WTC11 (cell line): Measurements from ENCODE around the gene KDM6B. TPM values are rescaled to one million over a fixed set of nuclear protein-coding genes. Genes with fewer than 3 reads are reported as not detected.

Experiments used
- ATAC-seq: fragments of 200-7000 bp; cut with Tn5 transposase; 2 replicates; pipeline ENCODE4 v1.10.0; 2021; ENCODE audit warnings: mild to moderate bottlenecking, moderate library complexity
- CTCF ChIA-PET: fragments of 300-600 bp; sonication (Branson Sonifier 250); formaldehyde crosslinking; loops from one replicate; lab custom pipeline; 2021; ENCODE audit warnings: antibody characterized with exemption; lab: Charles Lee
- POLR2A ChIA-PET: fragments of 350-600 bp; sonication (Branson Sonifier 250); formaldehyde crosslinking; loops from one replicate; lab custom pipeline; 2021; ENCODE audit warnings: antibody characterized with exemption; lab: Charles Lee
- DNase-seq: peaks from one replicate; pipeline ENCODE4 v3.0.0; 2021; ENCODE audit warnings: low spot score
- H3K27ac Mint-ChIP-seq: 2 replicates; pipeline ENCODE4 v1.8.0; 2021; ENCODE audit warnings: mixed read lengths
- H3K27me3 Mint-ChIP-seq: 2 replicates; pipeline ENCODE4 v1.8.0; 2021; ENCODE audit warnings: low read depth, mild to moderate bottlenecking, moderate library complexity, mixed read lengths
- H3K36me3 Mint-ChIP-seq: 2 replicates; pipeline ENCODE4 v1.8.0; 2021; ENCODE audit warnings: mixed read lengths
- H3K4me1 Mint-ChIP-seq: 2 replicates; pipeline ENCODE4 v1.8.0; 2022; ENCODE audit warnings: mixed read lengths
- H3K4me3 Mint-ChIP-seq: 2 replicates; pipeline ENCODE4 v1.8.0; 2021; ENCODE audit warnings: mild to moderate bottlenecking, moderate library complexity, mixed read lengths
- H3K9me3 Mint-ChIP-seq: 2 replicates; pipeline ENCODE4 v1.8.0; 2021; ENCODE audit warnings: mixed read lengths
- ATF2 ChIP-seq: sonication (generic); formaldehyde crosslinking; IDR thresholded peaks from 2 replicates; pipeline ENCODE4 v1.8.1; 2022; ENCODE audit warnings: low read depth, missing genetic modification reagents, borderline replicate concordance
- CREM ChIP-seq: sonication (generic); formaldehyde crosslinking; IDR thresholded peaks from 2 replicates; pipeline ENCODE4 v1.8.1; 2022; ENCODE audit warnings: mild to moderate bottlenecking, missing genetic modification reagents, moderate library complexity
- EMX1 ChIP-seq: fragments of 250-450 bp; sonication (Bioruptor Pico); IDR thresholded peaks from 2 replicates; pipeline ENCODE4 v1.8.0; 2021; ENCODE audit warnings: mild to moderate bottlenecking
- ETV6 ChIP-seq: sonication (generic); formaldehyde crosslinking; IDR thresholded peaks from 2 replicates; pipeline ENCODE4 v1.8.1; 2022; ENCODE audit warnings: mild to moderate bottlenecking, missing genetic modification reagents
- HMGXB4 ChIP-seq: sonication (generic); formaldehyde crosslinking; IDR thresholded peaks from 2 replicates; pipeline ENCODE4 v1.8.1; 2023; ENCODE audit warnings: mild to moderate bottlenecking, moderate library complexity, missing genetic modification reagents
- IRF1 ChIP-seq: sonication (generic); formaldehyde crosslinking; IDR thresholded peaks from 2 replicates; pipeline ENCODE4 v1.8.0; 2023; ENCODE audit warnings: missing genetic modification reagents
- MXD4 ChIP-seq: fragments of 250-450 bp; sonication (Bioruptor Pico); IDR thresholded peaks from 2 replicates; pipeline ENCODE4 v1.8.0; 2021; ENCODE audit warnings: mild to moderate bottlenecking, moderate library complexity, borderline replicate concordance
- NFE2L1 ChIP-seq: sonication (generic); formaldehyde crosslinking; IDR thresholded peaks from 2 replicates; pipeline ENCODE4 v1.8.1; 2023; ENCODE audit warnings: missing genetic modification reagents
- NR1H2 ChIP-seq: sonication (generic); formaldehyde crosslinking; IDR thresholded peaks from 2 replicates; pipeline ENCODE4 v1.9.0; 2021; ENCODE audit warnings: mild to moderate bottlenecking, moderate library complexity, missing genetic modification reagents
- PRRX2 ChIP-seq: fragments of 250-450 bp; sonication (Bioruptor Pico); IDR thresholded peaks from 2 replicates; pipeline ENCODE4 v1.8.0; 2021; ENCODE audit warnings: mild to moderate bottlenecking
- SMAD4 ChIP-seq: sonication (generic); formaldehyde crosslinking; IDR thresholded peaks from 2 replicates; pipeline ENCODE4 v1.8.0; 2022; ENCODE audit warnings: mild to moderate bottlenecking, missing genetic modification reagents
- TCF7 ChIP-seq: sonication (generic); formaldehyde crosslinking; IDR thresholded peaks from 2 replicates; pipeline ENCODE4 v1.8.0; 2022; ENCODE audit warnings: mild to moderate bottlenecking, low read depth, missing genetic modification reagents, moderate library complexity
- TEAD1 ChIP-seq: sonication (generic); formaldehyde crosslinking; IDR thresholded peaks from 2 replicates; pipeline ENCODE4 v1.8.0; 2022; ENCODE audit warnings: mild to moderate bottlenecking, missing genetic modification reagents
- USF2 ChIP-seq: sonication (generic); formaldehyde crosslinking; IDR thresholded peaks from 2 replicates; pipeline ENCODE4 v1.8.1; 2023; ENCODE audit warnings: mild to moderate bottlenecking, missing genetic modification reagents, moderate library complexity
- ZBTB43 ChIP-seq: sonication (generic); formaldehyde crosslinking; IDR thresholded peaks from 2 replicates; pipeline ENCODE4 v1.8.1; 2023; ENCODE audit warnings: mild to moderate bottlenecking, missing genetic modification reagents
- ZNF219 ChIP-seq: sonication (generic); formaldehyde crosslinking; IDR thresholded peaks from 2 replicates; pipeline ENCODE4 v1.8.0; 2023; ENCODE audit warnings: missing genetic modification reagents, mild to moderate bottlenecking, borderline replicate concordance
- ZNF317 ChIP-seq: sonication (generic); formaldehyde crosslinking; IDR thresholded peaks from 2 replicates; pipeline ENCODE4 v1.8.1; 2023; ENCODE audit warnings: low read depth, mild to moderate bottlenecking, moderate library complexity, missing genetic modification reagents, borderline replicate concordance
- ZNF532 ChIP-seq: fragments of 250-450 bp; sonication (Bioruptor Pico); IDR thresholded peaks from 2 replicates; pipeline ENCODE4 v1.9.0; 2021; ENCODE audit warnings: mild to moderate bottlenecking, borderline replicate concordance
- total RNA-seq: library from RNA; stranded (reverse); gene quantifications from 3 replicates; pipeline ENCODE4 v1.2.3, GENCODE V29; 2021

KDM6B gene
- total RNA-seq, 1 experiment from 2014 or later: 13.2 TPM

- Mint-ChIP-seq H3K9me3 (no peaks in the 10 kb centered on the region), H3K4me3 (no peak overlapping the region), H3K4me1 (peaks cover 30% of the 10 kb centered on the region), H3K27ac (no peak overlapping the region), H3K27me3 (peaks cover 34% of the 10 kb centered on the region), H3K36me3 (no peaks in the 10 kb centered on the region)
- TF ChIP-seq NFE2L1 (CRISPR knock-in tag) (no peak), TEAD1 (CRISPR knock-in tag) (no peak), ETV6 (CRISPR knock-in tag) (no peak), ATF2 (CRISPR knock-in tag) (no peak), ZNF317 (CRISPR knock-in tag) (no peak), CREM (CRISPR knock-in tag) (no peak), IRF1 (CRISPR knock-in tag) (no peak), NR1H2 (no peak)
- CTCF ChIA-PET: interaction anchor here (0.8 to 2.1 kb wide), 3 partner anchors 8 to 133 kb away, joined by 3 to 29 read pairs (median 3); partner anchors contain the start of gene KDM6B
- POLR2A ChIA-PET: no interaction called here
- DNase-seq (no peak), ATAC-seq (no peak)
These were observed 15.9 kb downstream of the KDM6B start for GRCh38 chr17:7849751-7850504.

GRCh38 chr17:7850701-7851437, 16.9 kb downstream of the KDM6B start:
- H3K9me3 Mint-ChIP-seq: no peaks in the 10 kb centered on the region
- H3K27ac Mint-ChIP-seq: no peak overlapping the region
- TF ChIP-seq ZNF532 (CRISPR knock-in tag): no peak
- TF ChIP-seq MXD4: no peak
- no peak for TF ChIP-seq ZBTB43 (CRISPR knock-in tag)
- no peak for TF ChIP-seq SMAD4 (CRISPR knock-in tag)
- TF ChIP-seq USF2 (CRISPR knock-in tag): no peak
- TF ChIP-seq TCF7: no peak
- TF ChIP-seq PRRX2 (CRISPR knock-in tag): no peak
- TF ChIP-seq ZNF219 (CRISPR knock-in tag): no peak
- TF ChIP-seq HMGXB4 (CRISPR knock-in tag): no peak
- no peak for TF ChIP-seq ZNF317 (CRISPR knock-in tag)
- no peak for TF ChIP-seq EMX1
- ChIA-PET CTCF (interaction anchor here (0.6 to 2.1 kb wide), 9 partner anchors 8 to 138 kb away, joined by 3 to 29 read pairs (median 4); partner anchors contain the start of gene KDM6B), POLR2A (no interaction called here)
- H3K4me1 Mint-ChIP-seq: peaks cover 30% of the 10 kb centered on the region
- DNase-seq: no peak
- no peaks in the 10 kb centered on the region for H3K36me3 Mint-ChIP-seq
- ATAC-seq: no peak
- H3K4me3 Mint-ChIP-seq: peak overlapping the region; percentile 81
- peaks cover 30% of the 10 kb centered on the region for H3K27me3 Mint-ChIP-seq
